Activated CD4-positive, alpha-beta T cell treated with anti-CD3 and anti-CD28 coated beads for 4 hours (primary cell): Measurements from ENCODE around the gene GNB2.
A peak's percentile ranks its signal among the peaks of the same experiment; 100 is the strongest.
"Not testable (repeated sequence)": the region's sequence is repeated elsewhere in the genome, so short reads cannot be mapped to it uniquely, and the experiment has no call there.

ENCODE experiments used
- DNase-seq, 2 donors: peaks; one replicate each; pipeline ENCODE4 v3.0.0-alpha.2; 2020

GNB2 gene

DNA sequence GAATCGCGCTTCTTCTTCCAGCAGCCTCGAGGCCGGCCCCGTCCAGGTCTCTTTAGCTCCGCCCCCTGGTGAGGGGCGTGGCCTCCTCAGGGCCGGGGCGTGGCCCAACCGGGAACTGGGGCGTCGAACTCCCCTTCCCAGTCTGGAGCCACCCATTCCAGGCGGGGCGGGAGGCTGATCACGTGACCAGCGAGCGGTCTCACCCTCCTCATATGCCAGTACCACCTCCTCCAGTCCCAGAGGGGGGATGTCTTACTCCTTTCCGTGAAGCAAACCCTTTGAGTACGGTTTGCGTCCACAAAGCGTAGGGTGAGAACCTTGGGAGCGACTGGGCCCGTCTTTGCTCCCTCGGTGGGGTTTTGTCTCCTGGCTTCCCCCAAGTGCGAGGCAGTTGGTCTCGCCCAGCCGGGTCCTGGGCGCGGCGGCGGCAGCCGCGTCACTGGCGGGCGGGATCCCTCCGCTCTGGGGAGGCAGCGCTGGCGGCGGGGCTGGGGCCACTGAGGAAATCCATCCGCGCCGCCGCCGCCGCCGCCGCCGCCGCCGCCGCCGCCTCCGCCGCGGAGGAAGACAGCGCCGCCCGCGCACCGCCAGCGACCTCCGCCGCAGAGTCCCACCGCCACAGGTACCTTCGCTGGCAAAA, at the start of gene GNB2:
TSS of gene GNB2 (plus strand) at position 439 of the 640 bp plus-strand sequence. CDS start 2,526 bp downstream, outside the sequence.
- peak; percentile 98 to 99 for DNase-seq

DNA sequence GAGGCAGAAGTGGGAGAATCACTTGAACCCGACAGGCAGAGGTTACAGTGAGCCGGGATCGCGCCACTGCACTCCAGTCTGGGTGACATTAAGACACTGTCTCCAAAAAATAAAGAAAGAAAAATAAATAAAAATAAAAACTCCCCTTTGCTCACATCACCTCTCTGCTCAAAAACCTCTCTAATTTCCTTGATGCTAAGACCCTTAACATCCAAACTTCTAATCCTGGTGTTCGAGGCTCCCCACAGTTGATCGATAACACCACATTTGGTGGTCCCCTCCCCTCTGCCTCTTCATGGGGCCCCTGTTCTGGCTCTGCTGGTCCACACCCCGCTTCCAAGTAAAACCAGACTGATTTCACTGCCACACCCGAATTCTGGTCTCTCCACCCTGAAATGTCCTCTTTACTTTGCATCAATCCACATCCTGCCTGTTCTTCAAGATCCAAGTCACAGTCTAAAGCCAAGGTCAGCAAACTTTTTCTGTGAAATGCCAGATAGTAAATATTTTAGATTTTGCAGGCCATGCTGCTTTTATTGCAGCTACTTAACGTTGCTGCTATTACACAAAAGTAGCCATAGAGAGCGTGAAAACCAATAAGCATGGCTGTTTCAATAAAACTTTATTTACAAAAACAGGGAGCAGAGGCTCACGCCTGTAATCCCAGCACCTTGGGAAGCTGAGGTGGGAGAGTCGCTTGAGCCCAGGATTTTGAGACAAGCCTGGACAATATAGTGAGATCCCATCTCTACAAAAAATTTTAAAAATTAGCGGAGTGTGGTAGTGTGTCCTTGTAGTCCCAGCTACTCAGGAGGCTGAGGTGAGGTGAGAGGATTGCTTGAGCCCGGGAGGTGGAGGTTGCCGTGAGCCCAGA, 49.4 kb upstream of the GNB2 start:
- no peak for DNase-seq

DNA sequence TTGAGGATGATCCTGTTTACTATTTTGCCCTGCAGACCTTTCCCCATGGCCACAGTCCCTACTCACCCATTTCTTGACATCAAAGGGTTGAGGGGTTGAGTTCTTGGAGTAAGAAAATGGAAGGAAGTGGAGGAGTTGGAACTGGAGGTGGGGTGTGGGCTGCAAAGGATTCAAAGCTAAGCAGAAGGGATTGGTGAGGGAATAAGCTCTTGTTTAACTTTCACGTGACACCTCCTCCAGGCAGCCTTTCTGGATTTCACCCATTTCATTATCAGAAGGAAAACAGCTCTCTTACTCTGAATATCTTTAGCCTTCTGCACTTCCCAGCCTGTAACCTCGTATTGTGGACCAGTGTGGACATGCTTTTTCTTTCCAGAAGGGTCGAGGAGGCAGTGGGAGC, 47.5 kb upstream of the GNB2 start:
- DNase-seq: no peak

DNA sequence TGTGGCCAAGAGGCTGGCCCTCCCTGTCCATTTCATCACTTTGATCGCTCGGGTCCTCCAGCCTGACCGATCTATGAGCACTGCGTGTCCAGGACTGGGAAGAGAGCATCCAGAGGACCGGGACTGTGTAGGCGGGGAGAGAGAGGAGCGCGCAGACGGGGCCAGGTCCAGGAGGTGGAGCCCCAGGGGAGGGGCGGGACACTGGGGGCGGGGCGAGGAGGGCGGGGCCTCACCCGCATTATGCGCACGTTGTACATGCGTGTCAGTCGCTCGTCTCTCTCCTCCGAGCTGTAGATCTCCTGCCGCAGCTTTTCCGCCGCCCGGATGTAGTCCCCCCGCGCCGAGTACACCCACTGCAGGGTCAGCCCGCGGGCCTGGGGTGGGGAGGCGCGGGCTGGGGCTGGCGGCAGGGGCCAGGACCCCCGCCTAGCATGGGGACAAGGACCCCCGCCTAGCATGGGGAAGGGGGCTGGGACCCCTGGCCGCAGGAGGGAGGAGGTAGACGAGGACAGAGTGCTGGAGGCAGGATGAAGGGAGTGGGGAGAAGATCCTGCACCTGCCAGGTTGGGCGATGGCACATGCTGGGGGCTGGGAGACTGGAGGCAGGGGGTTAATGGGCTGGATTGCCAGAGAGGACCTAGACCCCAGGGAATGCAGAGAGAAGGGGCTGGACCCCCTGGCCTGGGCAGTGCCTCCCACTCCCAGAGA, 46.9 kb upstream of the GNB2 start:
- DNase-seq: peak; percentile 84 to 86

- DNase-seq: no peak
Measured at GRCh38 chr7:100627238-100627549, 46.3 kb upstream of the GNB2 start.

DNA sequence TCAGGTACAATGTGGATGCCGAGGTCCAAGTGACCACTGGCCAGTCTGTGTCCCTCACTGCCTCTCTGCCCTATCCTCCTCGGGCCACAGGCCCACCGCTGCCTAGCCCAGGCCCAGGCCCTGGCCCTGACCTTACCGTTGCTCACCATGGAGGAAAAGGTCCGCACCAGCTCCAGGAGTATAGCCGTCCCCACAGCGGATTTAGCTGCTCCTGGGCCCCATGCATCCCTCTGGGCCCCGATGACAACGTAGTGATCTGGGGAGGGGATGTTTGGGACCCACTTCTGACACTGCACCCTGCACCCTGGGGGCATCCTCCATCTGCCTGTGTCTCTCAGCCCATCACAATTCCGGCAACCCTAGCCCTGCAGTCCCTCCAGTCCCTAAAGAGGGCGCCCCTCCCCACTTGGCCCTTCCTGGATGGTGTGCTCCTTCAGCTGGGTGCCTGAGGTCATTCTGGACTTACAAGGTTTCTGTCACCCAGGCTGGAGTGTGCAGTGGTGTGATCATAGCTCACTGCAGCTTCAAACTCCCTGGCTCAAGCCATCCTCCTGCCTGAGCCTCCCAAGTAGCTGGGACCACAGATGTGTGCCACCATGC, 44.3 kb upstream of the GNB2 start:
- no peak for DNase-seq

DNA sequence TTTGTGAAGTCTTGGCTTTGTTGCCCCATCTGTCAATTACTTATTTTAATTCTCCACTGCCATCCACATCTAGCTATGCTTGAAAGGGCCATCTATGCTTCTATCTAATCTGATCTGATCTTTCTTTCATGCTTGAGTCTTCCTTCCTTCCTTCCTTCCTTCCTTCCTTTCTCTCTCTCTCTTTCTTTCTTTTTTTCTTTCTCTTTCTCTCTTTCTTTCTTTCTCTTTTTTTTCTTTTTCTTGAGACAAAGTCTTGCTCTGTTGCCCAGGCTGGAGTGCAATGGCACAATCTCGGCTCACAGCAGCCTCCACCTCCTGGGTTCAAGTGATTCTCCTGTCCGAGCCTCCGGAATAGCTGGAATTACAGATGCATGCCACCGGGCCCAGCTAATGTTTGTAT, 43.5 kb upstream of the GNB2 start:
- no peak for DNase-seq

DNA sequence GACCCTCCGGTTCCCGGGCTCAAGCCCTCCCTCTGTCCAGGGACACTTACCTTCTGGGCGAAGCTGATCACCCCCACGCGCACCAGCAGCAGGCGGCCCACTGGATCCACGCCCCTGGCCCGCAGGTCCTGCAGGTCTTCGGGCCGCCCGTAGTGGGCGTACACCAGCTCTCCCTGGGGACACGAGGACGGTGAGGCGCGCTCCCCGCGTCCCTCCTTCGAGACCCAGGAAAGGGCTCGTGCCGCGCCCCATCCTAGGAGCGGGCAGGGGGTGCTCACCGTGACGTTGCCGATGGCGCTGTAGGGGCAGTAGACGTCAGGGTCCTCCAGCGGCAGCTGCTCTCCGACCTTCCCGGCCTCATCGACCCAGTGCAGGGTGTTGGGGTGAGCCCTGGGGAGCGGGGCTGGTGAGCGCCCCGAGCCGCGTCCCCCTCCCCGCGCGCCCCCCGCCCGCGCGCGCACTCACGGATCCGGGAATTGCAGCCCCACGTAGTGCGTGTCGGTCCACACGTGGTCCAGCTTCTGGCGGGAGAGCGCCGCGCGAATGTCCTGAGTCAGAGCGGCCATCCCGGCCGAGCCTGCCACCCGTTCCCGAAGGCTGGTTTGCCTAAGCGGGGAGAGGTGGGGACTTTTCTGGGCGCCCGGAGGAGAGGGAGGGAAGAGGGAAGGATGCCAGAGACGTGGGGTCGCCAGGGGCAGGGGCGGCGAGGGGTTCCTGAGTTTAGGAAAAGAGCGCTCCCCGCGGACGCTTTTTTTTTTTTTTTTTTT, 40.4 kb upstream of the GNB2 start:
- DNase-seq: peak; percentile 47 to 59

- DNase-seq: no peak
Measured at GRCh38 chr7:100639995-100640516, 33.5 kb upstream of the GNB2 start.

DNA sequence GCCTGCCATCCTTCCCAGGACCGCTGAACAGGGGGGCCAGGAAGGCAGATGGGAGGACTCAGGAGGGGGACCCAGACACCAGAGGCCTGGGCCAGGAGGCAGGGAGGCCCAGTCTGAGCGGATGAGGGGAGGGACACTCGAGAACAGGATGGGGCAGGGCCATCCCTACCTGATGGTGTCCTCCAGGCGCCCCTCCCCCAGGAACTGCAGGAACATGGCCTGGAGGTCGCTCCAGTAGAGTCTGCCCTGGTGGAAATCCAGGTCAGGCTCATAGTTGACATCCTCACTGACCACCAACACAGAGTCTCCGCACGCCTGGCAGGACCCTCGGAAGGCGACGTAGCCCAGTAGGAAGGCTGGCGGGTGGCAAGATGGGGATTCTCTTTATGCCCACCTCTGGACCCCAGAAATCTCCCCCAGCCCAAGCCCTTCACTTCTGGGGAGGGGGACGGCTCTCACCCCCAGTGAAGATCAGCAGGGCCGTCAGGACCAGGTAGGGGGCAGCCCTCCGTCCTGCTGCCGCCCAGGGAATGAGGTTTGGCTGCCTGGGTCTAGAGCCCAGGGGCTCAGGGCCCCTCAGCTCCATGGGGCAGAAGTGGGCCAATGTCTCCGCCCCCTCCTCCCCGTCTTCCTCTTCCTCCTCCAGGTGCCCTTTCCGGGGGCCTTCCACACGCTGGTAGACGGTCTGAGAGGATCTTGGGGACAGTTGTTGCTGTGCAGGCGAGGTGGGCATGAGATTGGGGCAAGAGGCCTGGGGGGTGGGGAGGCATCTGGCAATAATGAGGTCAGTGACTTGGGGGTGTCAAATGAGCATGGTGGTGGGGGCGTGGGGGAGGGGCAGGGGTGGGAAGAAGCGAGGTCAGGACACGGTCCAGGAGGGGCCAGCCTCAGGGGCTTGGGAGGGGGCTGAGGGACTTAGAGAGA, 32.8 kb upstream of the GNB2 start:
- no peak for DNase-seq

- DNase-seq: no peak
Measured at GRCh38 chr7:100641463-100641859, 32.1 kb upstream of the GNB2 start, which contains the start of gene TFR2. Gene TFR2 (minus strand): TSS chr7:100641552. CDS start chr7:100641509, 43 bp downstream.

DNA sequence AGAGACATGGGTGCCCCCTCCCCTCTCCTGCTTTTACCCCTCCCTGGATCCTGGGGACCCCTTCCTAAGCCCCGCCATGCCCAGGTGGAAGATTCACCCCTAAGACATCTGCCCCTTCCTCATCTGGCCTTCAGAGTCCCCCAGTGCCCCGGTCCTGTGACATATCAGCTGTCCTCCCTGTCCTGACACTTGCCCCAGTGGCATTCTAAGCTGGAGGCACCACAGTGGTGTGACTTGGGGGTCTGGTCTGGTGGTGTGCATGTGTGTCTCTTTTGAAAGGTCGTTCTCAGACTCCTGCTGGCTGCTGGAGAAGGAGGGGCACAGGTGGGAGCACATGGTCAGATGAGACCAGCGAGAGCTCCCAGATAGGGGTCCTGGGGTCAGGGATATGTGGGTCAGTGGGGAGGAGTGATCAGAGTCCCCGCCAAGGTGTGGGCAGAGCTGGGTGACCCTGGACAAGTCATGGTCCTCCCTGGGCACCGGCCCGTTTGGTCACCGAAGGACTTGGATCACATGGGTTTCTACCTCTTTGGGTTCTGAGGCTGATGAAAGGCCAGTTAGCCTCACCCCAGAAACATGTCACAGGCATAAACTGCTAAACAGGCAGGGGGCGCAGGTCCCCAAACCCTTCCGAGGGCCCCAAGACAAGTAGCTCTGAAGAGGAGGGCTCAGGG, 31.5 kb upstream of the GNB2 start:
- DNase-seq: no peak

GRCh38 chr7:100642534-100642907, 31.0 kb upstream of the GNB2 start:
- no peak for DNase-seq

DNA sequence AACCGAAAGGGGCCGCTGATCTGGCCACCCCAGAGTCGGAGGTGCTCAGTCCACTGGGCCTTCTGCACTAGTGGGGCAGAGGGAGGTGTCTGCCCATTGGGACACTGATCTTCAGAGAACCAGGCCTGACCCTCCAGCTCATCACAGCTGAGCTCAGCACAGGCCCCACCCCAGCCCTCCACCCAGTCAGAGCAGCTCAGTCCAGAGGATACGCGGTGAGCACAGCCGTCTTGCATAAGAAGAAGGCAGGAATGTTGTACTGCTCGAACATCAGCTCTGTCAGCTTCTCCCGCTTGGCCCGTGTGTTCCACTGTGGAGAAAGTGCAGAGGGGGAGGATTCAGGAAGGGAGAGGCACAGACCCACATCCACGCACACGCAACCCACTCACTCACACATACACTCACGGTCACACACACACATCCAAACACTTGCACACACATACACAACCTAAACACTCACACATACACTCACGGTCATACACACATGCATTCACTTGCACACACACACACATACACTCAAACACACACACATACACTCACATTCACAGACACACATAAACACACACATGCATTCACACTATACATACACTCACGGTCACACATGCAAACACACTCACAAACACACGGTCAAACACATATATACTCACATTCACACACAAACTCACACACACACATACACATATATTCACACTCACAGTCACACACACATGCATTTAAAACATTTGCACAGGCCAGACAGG, 23.5 kb upstream of the GNB2 start:
- DNase-seq: no peak

GRCh38 chr7:100654908-100655831, 18.4 kb upstream of the GNB2 start:
- no peak for DNase-seq

DNA sequence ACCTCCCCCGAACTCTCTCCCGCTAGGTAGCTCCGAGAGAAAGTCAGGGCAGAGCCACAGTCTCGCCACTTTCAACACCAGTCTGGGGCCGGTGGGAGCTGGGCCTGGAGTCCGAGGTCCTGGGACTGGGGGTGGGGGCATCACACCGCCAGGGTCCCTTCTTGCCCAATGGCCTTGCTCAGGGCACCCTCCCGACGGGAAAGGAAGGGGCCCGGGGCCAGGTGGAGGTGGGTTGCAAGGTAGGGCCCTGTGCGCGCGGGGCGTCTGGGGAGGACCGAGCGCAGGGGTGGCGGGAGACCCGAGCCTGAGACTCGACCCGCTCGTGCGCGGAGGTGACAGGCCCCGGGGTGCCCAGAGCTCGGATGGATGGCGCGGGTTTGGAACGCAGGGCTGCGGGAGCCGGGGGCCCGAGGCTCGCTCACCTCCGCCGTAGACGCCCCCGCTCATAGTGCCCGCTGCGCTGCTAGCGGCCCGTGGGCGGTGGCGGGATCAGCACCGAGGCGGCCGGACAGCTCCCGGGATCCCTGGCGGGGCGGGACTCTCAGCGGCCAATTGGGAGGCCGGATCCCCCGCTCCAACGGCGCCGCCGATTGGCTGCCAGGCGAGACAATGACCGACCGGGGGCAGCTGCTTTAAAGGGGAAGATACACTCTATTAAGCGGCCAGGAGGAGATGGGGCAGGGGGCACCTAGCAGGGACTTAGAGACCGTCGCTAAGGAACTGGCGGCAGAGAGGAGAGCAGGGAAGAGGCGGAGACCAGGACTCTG, 17.4 kb upstream of the GNB2 start, which contains the start of gene ACTL6B:
TSS of gene ACTL6B (minus strand) at position 541 of the 767 bp plus-strand sequence. CDS start at position 447, 94 bp downstream.
- DNase-seq: peak in 1 of 2 donors; percentile 11

- not testable (repeated sequence) for DNase-seq
Measured at GRCh38 chr7:100662194-100662776, 11.3 kb upstream of the GNB2 start.
